Pancreas (tissue), 10 donors: Measurements from ENCODE around the gene HMCES. TPM values are rescaled to one million over a fixed set of nuclear protein-coding genes. Genes with fewer than 3 reads are reported as not detected.

ENCODE experiments used
- ATAC-seq, 4 donors: fragments of 200-7000 bp; cut with Tn5 transposase; one replicate each; pipeline versions ENCODE4 v1.8.0 to v1.9.1; 2020; ENCODE audit warnings: mild to moderate bottlenecking in 4 of 4, moderate library complexity in 4 of 4
- DNase-seq, 6 donors: peaks; one replicate each; pipeline ENCODE4 v3.0.0-alpha.2; 2020
- FAIRE-seq: peaks from 2 replicates; lab custom pipeline; 2012; peaks lifted over from hg19 to GRCh38; lab: Jason Lieb, UNC
- H3K27ac ChIP-seq, 4 donors: fragments of 200-600 bp; sonication (generic); 1 replicate in 3 of 4; 2 replicates in 1 of 4; pipeline versions ENCODE4 v1.5.0 to v1.8.0; 2020
- H3K27me3 ChIP-seq, 4 donors: fragments of 200-600 bp; one replicate each; pipeline ENCODE4 v1.8.0; 2021
- H3K36me3 ChIP-seq, 3 donors: fragments of 200-600 bp; sonication (generic) in 1 of 3; one replicate each; pipeline versions ENCODE4 v1.5.0 to v1.8.0; 2020 to 2021
- H3K4me1 ChIP-seq, 3 donors: fragments of 200-600 bp; one replicate each; pipeline ENCODE4 v1.8.0; 2021
- H3K4me3 ChIP-seq, 4 donors: fragments of 200-600 bp; sonication (generic) in 2 of 4; one replicate each; pipeline versions ENCODE4 v1.5.0 to v1.8.0; 2020 to 2021
- H3K9me3 ChIP-seq, 4 donors: fragments of 200-600 bp; one replicate each; pipeline ENCODE4 v1.8.0; 2021
- WGBS, 2 donors: extraction: QIAGEN DNeasy Blood & Tissue Kit; methylation state at CpG; one replicate each; pipeline ENCODE4 v1.1.7; 2013; 5-methylcytosine and 5-hydroxymethylcytosine counted together
- intact Hi-C, 3 donors: fragments of 100-400 bp; cut with DNase I; formaldehyde crosslinking; loops; one replicate each; pipeline versions ENCODE4 v1.11.1 to v1.14.2; 2022
- polyA plus RNA-seq, 2 donors: library from polyadenylated mRNA; stranded (reverse); fragments of 200-250 nt; gene quantifications; one replicate each; pipeline ENCODE4 v1.2.3, GENCODE V29; 2013
- total RNA-seq, 6 donors: library from RNA; stranded (reverse); fragmentation: NEBNext Ultra II Directional in 4 of 6; extraction: Animal tissue kit (Norgen Biotek cat#: 25700) in 4 of 6; gene quantifications; one replicate each; pipeline versions ENCODE4 v1.2.1 to v1.2.4, GENCODE V29; 2021 to 2023
- TF ChIP-seq, protein P1 (sequence below), 4 donors: fragments of 200-600 bp; sonication (generic) in 3 of 4; IDR thresholded peaks; one replicate each; pipeline versions ENCODE4 v1.5.0 to v1.8.0; 2021; ENCODE audit warnings: antibody characterized with exemption in 4 of 4
- donor health status: healthy with polysubstance abuse.
- donor health status: DM: no; HTN: no; CAD: no; lungs with moderate emphysema.
- donor health status: DM: no; HTN: no; CAD: no.
- donor health status: control.
- donor health status: control.
- donor health status: Bipolar disorder and iron deficiency.
- donor health status: DM: yes; HTN: yes; CAD: no.
- donor health status: DM: no; HTN: no; CAD: no.
- donor health status: DM: no; HTN: no; CAD: no.
- donor health status: DM: yes; HTN: yes; CAD: no.

HMCES gene, protein sequence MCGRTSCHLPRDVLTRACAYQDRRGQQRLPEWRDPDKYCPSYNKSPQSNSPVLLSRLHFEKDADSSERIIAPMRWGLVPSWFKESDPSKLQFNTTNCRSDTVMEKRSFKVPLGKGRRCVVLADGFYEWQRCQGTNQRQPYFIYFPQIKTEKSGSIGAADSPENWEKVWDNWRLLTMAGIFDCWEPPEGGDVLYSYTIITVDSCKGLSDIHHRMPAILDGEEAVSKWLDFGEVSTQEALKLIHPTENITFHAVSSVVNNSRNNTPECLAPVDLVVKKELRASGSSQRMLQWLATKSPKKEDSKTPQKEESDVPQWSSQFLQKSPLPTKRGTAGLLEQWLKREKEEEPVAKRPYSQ
- total RNA-seq (10 to 100 TPM in 4 of 6 donors, 1 to 10 TPM in 2; 8.1 to 14.0 (median 10.7) TPM), polyA plus RNA-seq (10 to 100 TPM in 1 of 2 donors, 1 to 10 TPM in 1; 8.0 to 22.5 TPM)

DNA sequence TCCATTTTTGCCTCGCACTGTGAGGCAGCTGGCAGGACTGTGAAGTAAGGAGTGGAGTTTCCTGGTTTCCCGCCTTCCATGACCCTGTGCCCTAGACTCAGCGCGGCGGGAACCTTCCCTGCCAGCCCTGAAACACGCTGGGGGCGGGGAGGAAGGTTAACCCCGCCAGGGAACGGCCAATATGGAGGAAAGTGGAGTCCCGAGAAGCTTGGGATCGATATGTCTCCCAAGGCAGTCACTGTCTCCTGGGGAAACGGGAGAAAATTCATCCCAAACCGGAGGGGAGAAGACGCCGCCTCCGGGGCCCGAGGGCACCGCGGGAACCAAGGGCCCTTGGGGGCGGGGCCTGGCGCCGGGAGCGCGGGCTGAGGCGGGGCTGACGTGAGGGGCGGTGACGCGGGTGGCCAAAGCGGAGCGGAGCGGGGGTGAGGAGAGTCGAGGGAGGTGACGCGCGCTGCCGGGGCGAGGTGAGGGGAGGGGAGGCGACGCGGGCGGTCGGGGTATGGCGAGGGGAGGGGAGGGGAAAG, at the start of gene HMCES:
TSS of gene HMCES (plus strand) at position 432 of the 527 bp plus-strand sequence. CDS start 863 bp downstream, outside the sequence.
- FAIRE-seq (no peak), DNase-seq (peak; percentile 94 to 98 (median 96)), ATAC-seq (peak; percentile 96 to 98 (median 96))
- Histone ChIP-seq H3K4me1 (peaks cover 5 to 16% (median 8%) of the 10 kb centered on the region in 3 donors), H3K27ac (peak within 1 kb of the TSS; percentile 85 to 92 (median 87)), H3K9me3 (no peaks in the 10 kb centered on the region), H3K36me3 (peaks cover 5 to 37% (median 16%) of the 10 kb centered on the region in 3 donors), H3K4me3 (peak within 1 kb of the TSS; percentile 65 to 86 (median 79)), H3K27me3 (no peaks in the 10 kb centered on the region)
- intact Hi-C loops: no loop called here
- TF ChIP-seq, protein P1, sequence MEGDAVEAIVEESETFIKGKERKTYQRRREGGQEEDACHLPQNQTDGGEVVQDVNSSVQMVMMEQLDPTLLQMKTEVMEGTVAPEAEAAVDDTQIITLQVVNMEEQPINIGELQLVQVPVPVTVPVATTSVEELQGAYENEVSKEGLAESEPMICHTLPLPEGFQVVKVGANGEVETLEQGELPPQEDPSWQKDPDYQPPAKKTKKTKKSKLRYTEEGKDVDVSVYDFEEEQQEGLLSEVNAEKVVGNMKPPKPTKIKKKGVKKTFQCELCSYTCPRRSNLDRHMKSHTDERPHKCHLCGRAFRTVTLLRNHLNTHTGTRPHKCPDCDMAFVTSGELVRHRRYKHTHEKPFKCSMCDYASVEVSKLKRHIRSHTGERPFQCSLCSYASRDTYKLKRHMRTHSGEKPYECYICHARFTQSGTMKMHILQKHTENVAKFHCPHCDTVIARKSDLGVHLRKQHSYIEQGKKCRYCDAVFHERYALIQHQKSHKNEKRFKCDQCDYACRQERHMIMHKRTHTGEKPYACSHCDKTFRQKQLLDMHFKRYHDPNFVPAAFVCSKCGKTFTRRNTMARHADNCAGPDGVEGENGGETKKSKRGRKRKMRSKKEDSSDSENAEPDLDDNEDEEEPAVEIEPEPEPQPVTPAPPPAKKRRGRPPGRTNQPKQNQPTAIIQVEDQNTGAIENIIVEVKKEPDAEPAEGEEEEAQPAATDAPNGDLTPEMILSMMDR (IDR thresholded peaks at IDR 0.05): no peak
- WGBS, 2 donors: 0 to 1% methylated on average over 32 to 44 of the region's 44 CpGs

DNA sequence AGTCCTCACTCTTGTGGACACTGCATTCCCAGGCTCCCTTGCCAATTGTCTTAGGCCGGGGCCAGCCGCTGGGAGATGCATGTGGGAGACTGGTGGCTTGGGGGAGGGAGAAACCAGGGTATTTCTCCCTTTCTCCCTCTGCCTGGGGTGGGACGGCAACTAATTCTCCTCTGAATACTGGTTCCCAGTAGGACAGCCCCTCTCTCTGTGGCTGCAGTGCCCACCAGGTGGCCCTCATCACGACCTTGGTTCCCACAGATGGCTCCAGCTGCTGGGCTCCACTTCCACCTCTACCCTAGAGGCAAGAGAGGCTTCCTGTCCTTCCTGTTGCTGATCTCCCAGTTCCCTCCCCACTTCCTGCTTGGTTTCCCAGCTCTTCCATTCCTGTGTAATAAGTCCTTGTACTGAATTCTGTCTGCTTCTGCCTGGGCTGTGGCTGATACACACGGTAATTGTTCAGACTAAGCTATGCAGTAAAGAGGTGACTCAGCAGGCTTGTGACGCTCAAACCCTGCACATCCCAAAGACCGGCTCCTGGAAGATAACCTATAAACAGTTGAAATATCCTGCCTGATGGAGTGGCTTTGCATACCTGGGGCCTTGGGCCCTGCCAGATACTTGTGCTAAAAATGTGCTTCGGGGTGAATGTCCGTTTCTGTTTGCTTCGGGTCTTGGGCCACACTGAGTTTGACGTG, 49.6 kb upstream of the HMCES start:
- ATAC-seq (no peak), DNase-seq (no peak), FAIRE-seq (no peak)
- WGBS, 2 donors: 78 to 82% methylated on average over 11 of the region's 11 CpGs
- no peaks in the 10 kb centered on the region for H3K36me3 ChIP-seq
- intact Hi-C loops: no loop called here
- TF ChIP-seq, protein P1 (IDR thresholded peaks at IDR 0.05): no peak
- H3K4me3 ChIP-seq: no peak overlapping the region
- peak overlapping the region in 2 of 4 donors; percentile 23 to 50 for H3K27ac ChIP-seq
- H3K4me1 ChIP-seq: peaks cover 0 to 10% (median 10%) of the 10 kb centered on the region in 3 donors
- no peaks in the 10 kb centered on the region for H3K9me3 ChIP-seq
- no peaks in the 10 kb centered on the region for H3K27me3 ChIP-seq

DNA sequence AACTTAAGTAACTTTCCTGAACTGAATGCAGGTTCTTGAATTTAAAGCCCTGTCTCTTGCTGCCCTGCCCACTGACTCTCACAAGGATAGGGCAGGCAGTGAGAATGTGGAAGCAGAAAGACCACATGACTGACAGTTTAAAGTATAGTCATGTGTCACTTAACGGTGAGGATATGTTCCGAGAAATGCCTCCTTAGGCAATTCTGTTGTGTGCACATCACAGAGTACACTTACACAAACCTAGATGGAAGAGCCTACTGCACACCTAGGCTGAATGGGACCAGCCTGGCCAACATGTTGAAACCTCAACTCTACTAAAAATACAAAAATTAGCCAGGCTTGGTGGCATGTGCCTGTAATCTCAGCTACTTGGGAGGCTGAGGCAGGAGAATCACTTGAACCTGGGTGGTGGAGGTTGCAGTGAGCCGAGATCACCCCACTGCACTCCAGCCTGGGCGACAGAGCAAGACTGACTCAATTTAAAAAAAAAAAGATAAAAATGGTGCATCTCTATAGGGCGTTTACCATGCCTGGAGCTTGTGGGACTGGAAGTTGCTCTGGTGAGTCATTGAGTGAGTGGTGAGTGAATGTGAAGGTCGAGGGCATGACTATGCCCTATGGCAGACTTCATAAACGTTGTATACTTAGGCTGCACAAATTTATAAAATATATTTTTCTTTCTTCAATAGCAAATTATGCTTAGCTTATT, 48.2 kb upstream of the HMCES start:
- Histone ChIP-seq H3K27ac (peak overlapping the region in 2 of 4 donors; percentile 50 to 72), H3K36me3 (no peaks in the 10 kb centered on the region), H3K27me3 (no peaks in the 10 kb centered on the region), H3K4me3 (no peak overlapping the region), H3K9me3 (no peaks in the 10 kb centered on the region), H3K4me1 (peaks cover 0 to 2% (median under 1%) of the 10 kb centered on the region in 3 donors)
- WGBS, 2 donors: 59 to 69% methylated on average over 7 of the region's 7 CpGs
- DNase-seq (no peak), ATAC-seq (peak in 3 of 4 donors; percentile 61 to 64 (median 63)), FAIRE-seq (no peak)
- TF ChIP-seq, protein P1 (IDR thresholded peaks at IDR 0.05): no peak
- intact Hi-C loops: no loop called here

DNA sequence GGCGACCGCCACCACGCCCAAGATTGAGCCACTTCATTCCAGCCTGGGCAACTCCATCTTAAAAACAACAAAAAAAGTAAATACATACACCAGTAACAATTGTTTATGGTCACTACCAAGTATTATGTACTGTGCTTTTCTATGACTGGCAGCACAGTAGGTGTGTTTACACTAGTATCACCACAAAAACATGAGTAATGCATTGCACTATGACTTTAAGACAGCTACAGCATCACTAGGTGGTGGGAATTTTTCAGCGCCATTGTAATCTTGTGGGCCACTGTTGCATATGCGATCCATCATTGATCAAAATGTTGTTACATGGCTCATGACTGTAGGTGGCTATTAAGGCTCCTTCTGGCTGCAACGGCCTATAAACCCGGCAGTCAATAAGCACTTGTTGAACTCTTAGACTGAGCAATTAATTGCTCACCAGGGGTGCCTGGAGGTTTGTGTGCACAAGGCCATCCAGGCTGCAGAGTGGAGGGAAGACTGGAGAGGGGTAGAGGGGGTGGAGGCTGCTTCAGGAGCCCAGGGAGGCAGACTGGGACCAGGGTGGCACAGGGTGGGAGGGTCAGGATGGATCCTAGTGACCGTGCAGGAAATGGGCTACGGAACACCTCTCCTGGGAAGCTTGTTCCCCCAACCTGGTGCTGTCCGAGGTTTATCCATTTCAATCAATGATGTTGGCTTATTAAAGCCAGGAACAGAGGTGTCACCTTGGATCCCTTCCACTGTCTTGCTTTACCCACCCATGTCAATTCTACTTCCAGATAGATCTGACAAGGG, 47.1 kb upstream of the HMCES start:
- no peaks in the 10 kb centered on the region for H3K27me3 ChIP-seq
- DNase-seq: no peak
- intact Hi-C loops: no loop called here

More for the DNA sequence above, 47.1 kb upstream of the HMCES start:
- Histone ChIP-seq H3K4me1 (no peaks in the 10 kb centered on the region), H3K9me3 (no peaks in the 10 kb centered on the region), H3K4me3 (no peak overlapping the region), H3K27ac (peak overlapping the region in 2 of 4 donors; percentile 50 to 72), H3K36me3 (no peaks in the 10 kb centered on the region)
- ATAC-seq (no peak), FAIRE-seq (no peak)
- WGBS, 2 donors: 57 to 58% methylated on average over 9 to 10 of the region's 10 CpGs
- TF ChIP-seq, protein P1 (IDR thresholded peaks at IDR 0.05): no peak
